ENCODE data around the gene NOX4.
"Not testable (repeated sequence)": the region's sequence is repeated elsewhere in the genome, so short reads cannot be mapped to it uniquely, and the experiment has no call there.

DNA sequence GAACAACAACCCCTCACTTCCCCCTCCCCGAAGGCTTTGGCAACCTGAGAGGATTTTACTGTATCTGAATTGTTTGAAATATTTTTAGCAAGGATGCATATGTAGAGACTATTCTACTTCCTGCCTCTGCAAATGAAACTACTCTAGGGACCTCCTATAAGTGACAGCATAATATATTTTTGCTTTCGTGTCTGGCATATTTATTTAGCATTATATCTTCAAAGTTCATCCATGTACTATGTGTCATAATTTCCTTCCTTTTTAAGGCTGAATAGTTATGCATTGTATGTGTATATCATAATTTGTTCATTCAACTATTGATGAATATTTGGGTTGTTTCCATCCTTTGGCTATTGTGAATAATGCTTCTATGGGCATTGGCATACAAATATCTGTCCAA, 153.1 kb downstream of the NOX4 start:
- TF ChIP-seq, protein P1, sequence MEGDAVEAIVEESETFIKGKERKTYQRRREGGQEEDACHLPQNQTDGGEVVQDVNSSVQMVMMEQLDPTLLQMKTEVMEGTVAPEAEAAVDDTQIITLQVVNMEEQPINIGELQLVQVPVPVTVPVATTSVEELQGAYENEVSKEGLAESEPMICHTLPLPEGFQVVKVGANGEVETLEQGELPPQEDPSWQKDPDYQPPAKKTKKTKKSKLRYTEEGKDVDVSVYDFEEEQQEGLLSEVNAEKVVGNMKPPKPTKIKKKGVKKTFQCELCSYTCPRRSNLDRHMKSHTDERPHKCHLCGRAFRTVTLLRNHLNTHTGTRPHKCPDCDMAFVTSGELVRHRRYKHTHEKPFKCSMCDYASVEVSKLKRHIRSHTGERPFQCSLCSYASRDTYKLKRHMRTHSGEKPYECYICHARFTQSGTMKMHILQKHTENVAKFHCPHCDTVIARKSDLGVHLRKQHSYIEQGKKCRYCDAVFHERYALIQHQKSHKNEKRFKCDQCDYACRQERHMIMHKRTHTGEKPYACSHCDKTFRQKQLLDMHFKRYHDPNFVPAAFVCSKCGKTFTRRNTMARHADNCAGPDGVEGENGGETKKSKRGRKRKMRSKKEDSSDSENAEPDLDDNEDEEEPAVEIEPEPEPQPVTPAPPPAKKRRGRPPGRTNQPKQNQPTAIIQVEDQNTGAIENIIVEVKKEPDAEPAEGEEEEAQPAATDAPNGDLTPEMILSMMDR (IDR thresholded peaks at IDR 0.05) = not testable (repeated sequence)
- TF ChIP-seq POLR2A (IDR thresholded peaks at IDR 0.05) = not testable (repeated sequence)

All from esophagus squamous epithelium (tissue), 4 donors.